ENCODE data around the gene OR2AK2. TPM values are rescaled to one million over a fixed set of nuclear protein-coding genes. Genes with fewer than 3 reads are reported as not detected.

Gene OR2AK2
- total RNA-seq (not detected), polyA plus RNA-seq (not detected)
- long read RNA-seq, donor 1: 0 reads
- long read RNA-seq, donor 2: 0 reads
- long read RNA-seq, donor 3: 0 reads
- long read RNA-seq, donor 4: 0 reads
- long read RNA-seq, donor 5: 0 reads

DNA sequence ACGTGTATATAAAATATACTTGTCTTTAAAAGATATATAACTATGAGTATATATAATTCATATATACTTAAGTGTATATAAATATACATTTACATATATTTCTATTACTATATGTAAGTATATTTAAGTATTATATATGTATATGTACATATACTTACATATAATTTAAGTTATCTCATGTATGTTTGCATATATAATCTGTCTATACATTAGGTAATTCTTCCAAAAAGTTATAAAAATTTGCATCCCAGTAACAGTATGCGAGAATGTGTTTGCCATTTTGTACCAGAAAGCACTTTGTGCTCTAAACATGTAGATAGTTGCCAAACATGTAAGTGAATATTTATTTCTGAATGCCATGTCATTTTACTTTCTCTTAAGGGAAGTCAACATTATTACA lies at the start of gene OR2AK2:
OR2AK2 (plus strand) TSS at position 301 of the 400 bp plus-strand sequence. CDS start 144 bp downstream, outside the sequence.
- DNase-seq (no peak), ATAC-seq (ENCODE audit: insufficient read depth, low FRiP score) (no peak)
- Histone ChIP-seq H3K27me3 (ENCODE audit: control insufficient read depth in 3 of 3, insufficient read depth in 3 of 3, low read length in 2 of 3) (no peaks in the 10 kb centered on the region), H3K27ac (ENCODE audit: low read depth in 1 of 2, low read length in 1 of 2) (no peak within 1 kb of the TSS), H3K9ac (ENCODE audit: insufficient read depth in 1 of 2, low read length in 2 of 2) (no peak within 1 kb of the TSS), H3K4me1 (ENCODE audit: control insufficient read depth in 5 of 5, insufficient read depth in 5 of 5, low read length in 5 of 5) (no peaks in the 10 kb centered on the region), H3K36me3 (ENCODE audit: control insufficient read depth in 4 of 4, insufficient read depth in 4 of 4, low read length in 4 of 4) (no peaks in the 10 kb centered on the region), H3K4me3 (no peak within 1 kb of the TSS), H3K9me3 (ENCODE audit: control insufficient read depth in 4 of 4, insufficient read depth in 3 of 4, low read length in 3 of 4) (peaks cover 0 to 7% (median 0%) of the 10 kb centered on the region in 4 donors)
- 87 to 95% methylated on average over 2 of the region's 2 CpGs for WGBS, 2 donors
- TF ChIP-seq CTCF (IDR thresholded peaks at IDR 0.05; ENCODE audit: control extremely low read depth, extremely low read depth): no peak

GRCh38 chr1:247919952-247920351 lies 45.1 kb upstream of the OR2AK2 start, which contains the start of gene OR2T8:
Gene OR2T8, plus strand, starts transcription at chr1:247920252. Its CDS starts 766 bp downstream, at chr1:247921018.
- Histone ChIP-seq H3K9me3 (ENCODE audit: control insufficient read depth in 4 of 4, insufficient read depth in 3 of 4, low read length in 3 of 4) (no peaks in the 10 kb centered on the region), H3K27me3 (ENCODE audit: control insufficient read depth in 3 of 3, insufficient read depth in 3 of 3, low read length in 2 of 3) (no peaks in the 10 kb centered on the region), H3K27ac (ENCODE audit: low read depth in 1 of 2, low read length in 1 of 2) (no peak within 1 kb of the TSS), H3K4me1 (ENCODE audit: control insufficient read depth in 5 of 5, insufficient read depth in 5 of 5, low read length in 5 of 5) (no peaks in the 10 kb centered on the region), H3K36me3 (ENCODE audit: control insufficient read depth in 4 of 4, insufficient read depth in 4 of 4, low read length in 4 of 4) (no peaks in the 10 kb centered on the region), H3K9ac (ENCODE audit: insufficient read depth in 1 of 2, low read length in 2 of 2) (no peak within 1 kb of the TSS), H3K4me3 (no peak within 1 kb of the TSS)
- DNase-seq (no peak), ATAC-seq (ENCODE audit: insufficient read depth, low FRiP score) (no peak)
- TF ChIP-seq CTCF (IDR thresholded peaks at IDR 0.05; ENCODE audit: control extremely low read depth, extremely low read depth): no peak
- 67 to 99% methylated on average over 2 of the region's 2 CpGs for WGBS, 2 donors

GRCh38 chr1:247923941-247924340 lies 41.1 kb upstream of the OR2AK2 start:
- Histone ChIP-seq H3K9ac (ENCODE audit: insufficient read depth in 1 of 2, low read length in 2 of 2) (no peak overlapping the region), H3K9me3 (ENCODE audit: control insufficient read depth in 4 of 4, insufficient read depth in 3 of 4, low read length in 3 of 4) (no peaks in the 10 kb centered on the region), H3K27ac (ENCODE audit: low read depth in 1 of 2, low read length in 1 of 2) (no peak overlapping the region), H3K4me1 (ENCODE audit: control insufficient read depth in 5 of 5, insufficient read depth in 5 of 5, low read length in 5 of 5) (no peaks in the 10 kb centered on the region), H3K4me3 (no peak overlapping the region), H3K36me3 (ENCODE audit: control insufficient read depth in 4 of 4, insufficient read depth in 4 of 4, low read length in 4 of 4) (no peaks in the 10 kb centered on the region), H3K27me3 (ENCODE audit: control insufficient read depth in 3 of 3, insufficient read depth in 3 of 3, low read length in 2 of 3) (no peaks in the 10 kb centered on the region)
- TF ChIP-seq CTCF (IDR thresholded peaks at IDR 0.05; ENCODE audit: control extremely low read depth, extremely low read depth): no peak
- ATAC-seq (ENCODE audit: insufficient read depth, low FRiP score): no peak
- 70 to 84% methylated on average over 3 of the region's 3 CpGs for WGBS, 2 donors
- DNase-seq: no peak

GRCh38 chr1:247924868-247925267 lies 40.2 kb upstream of the OR2AK2 start, which contains the start of gene OR2AJ1:
Gene OR2AJ1, plus strand, starts transcription at chr1:247924889. Its CDS starts 8,880 bp downstream, at chr1:247933769.
- Histone ChIP-seq H3K9me3 (ENCODE audit: control insufficient read depth in 4 of 4, insufficient read depth in 3 of 4, low read length in 3 of 4) (no peaks in the 10 kb centered on the region), H3K4me3 (no peak within 1 kb of the TSS), H3K27me3 (ENCODE audit: control insufficient read depth in 3 of 3, insufficient read depth in 3 of 3, low read length in 2 of 3) (no peaks in the 10 kb centered on the region), H3K9ac (ENCODE audit: insufficient read depth in 1 of 2, low read length in 2 of 2) (no peak within 1 kb of the TSS), H3K36me3 (ENCODE audit: control insufficient read depth in 4 of 4, insufficient read depth in 4 of 4, low read length in 4 of 4) (no peaks in the 10 kb centered on the region), H3K27ac (ENCODE audit: low read depth in 1 of 2, low read length in 1 of 2) (no peak within 1 kb of the TSS), H3K4me1 (ENCODE audit: control insufficient read depth in 5 of 5, insufficient read depth in 5 of 5, low read length in 5 of 5) (no peaks in the 10 kb centered on the region)
- ATAC-seq (ENCODE audit: insufficient read depth, low FRiP score) (no peak), DNase-seq (no peak)
- 88 to 92% methylated on average over 9 of the region's 9 CpGs for WGBS, 2 donors
- no peak for TF ChIP-seq CTCF (IDR thresholded peaks at IDR 0.05; ENCODE audit: control extremely low read depth, extremely low read depth)

All from lung (tissue), 16 donors.